GM21423 (cell line): ENCODE data around the gene GPR183.

ENCODE experiments used
- ATAC-seq: cut with Tn5 transposase; IDR thresholded peaks from one replicate; pipeline ENCODE4 v1.9.1; 2021; ENCODE audit warnings: mild to moderate bottlenecking, moderate library complexity; ENCODE audit not compliant: unreplicated experiment

GPR183 gene

DNA sequence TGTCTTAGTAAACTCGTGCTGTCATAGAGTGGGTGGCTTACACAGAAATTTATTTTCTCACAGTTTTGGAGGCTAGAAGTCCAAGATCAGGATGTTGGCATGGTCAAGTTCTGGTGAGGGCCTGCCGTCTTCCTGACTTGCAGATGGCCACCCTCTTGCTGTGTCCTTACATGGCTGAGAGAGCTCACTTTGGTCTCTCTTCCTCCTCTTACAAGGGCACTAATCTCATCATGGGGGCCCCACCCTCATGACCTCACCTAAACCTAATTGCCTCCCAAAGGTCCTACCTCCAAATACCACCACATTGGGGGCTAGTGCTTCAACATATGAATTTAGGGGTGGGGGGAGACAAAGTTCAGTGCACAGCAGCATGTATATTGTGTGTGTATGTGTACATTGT, 34.7 kb downstream of the GPR183 start:
- ATAC-seq = no peak

DNA sequence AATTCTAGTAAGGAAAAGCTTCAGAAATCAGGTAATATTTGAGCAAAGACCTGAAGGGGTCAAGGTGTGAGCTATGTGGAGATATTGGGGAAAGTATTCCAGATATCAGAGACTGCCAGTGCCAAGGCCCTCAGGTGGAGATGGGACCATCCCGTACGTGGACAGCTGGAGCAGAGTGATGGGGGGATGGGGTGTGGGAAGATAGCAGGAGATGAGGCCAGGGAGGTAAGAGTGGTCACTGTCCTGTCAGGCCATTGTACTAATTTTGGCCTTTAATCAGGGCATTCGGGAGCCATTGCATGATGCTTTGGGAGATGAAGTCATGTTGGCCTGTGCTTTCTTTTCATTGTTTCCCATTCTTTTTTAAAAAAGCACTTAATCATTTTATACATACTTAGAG, 36.0 kb downstream of the GPR183 start:
- no peak for ATAC-seq

DNA sequence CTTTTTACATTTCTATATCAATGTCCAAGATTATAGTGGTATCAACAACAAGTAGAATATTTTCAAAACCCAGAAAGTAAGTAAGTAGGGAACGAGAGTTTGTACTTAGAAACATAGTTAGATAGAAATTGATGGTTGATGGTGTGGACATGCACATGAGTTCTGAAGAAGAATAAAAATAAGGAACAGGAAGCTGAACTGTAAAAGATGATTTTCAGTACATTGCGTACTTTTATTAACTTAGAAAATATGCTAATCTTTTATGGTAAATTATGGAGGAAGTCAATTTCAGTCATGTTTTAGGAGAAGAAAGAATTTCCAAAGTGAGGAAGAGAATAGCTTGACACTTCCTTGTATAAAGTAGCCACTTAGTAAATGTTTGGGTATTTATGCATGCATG, 36.7 kb downstream of the GPR183 start:
- ATAC-seq = no peak

DNA sequence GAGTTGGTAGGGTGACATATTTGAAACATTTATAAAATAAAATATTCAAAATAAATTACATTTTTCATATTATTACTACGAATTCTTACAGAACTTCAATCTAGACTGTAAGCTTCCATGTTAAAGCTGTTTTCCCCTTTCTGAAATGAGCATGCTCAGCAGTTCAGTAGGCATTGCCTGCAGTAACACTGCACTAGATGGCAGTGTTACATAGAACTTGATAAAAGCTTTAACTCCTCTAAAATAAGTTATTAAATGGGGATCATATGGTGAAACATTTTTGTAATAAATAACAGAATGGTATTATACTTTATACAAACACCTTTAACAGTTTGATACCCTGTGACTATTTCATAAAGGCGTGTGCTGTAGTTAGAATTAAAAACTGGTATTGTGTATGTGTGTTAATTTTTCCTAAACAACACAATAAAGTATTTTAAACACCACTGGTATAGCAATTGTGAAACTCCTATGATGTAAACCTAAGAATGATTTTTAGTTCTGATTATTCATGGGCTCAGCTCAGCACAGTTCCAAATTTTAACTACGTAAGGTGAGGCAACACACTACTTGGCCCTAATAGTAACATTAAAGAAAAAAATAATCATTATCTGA, 37.5 kb downstream of the GPR183 start:
- ATAC-seq = peak; percentile 69

DNA sequence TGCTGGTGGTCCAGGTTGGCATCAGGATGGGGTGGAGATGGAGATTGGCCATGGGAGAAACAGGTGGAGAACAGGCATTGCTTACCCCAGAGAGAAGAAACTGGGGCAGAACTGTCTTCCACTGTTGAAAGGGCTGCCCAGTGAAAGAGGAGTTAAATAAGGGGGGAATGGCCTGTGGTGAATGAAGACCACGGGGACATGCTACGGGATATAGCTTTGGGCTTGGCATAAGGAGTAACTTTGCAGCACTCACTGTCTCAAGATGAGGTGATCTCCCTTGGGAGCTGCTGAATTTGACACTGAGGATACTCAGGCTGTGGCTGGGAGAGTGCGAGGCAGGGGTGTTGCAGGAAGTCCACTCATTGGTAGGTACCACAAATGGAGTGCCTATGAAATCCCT, 38.4 kb downstream of the GPR183 start:
- ATAC-seq = no peak

DNA sequence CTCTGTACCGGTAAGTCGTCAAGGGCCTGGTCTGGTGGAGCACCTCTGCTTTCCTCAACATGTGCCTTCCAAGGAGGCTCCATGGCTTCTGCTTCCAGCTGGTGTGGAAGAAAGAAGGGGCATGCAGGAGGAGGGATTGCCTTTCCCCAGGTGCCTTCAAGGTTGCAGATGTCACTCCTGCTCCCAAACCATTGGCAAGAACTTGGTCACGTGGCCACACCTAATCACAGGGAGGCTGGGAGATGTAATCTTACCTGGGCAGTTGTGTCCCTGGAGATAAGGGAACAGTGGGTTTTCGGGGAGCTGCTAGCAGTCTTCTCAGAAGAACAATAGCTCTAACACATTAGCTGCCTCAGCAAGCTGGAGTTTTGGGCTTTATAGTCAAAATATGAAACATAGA, 39.3 kb downstream of the GPR183 start:
- ATAC-seq = no peak

DNA sequence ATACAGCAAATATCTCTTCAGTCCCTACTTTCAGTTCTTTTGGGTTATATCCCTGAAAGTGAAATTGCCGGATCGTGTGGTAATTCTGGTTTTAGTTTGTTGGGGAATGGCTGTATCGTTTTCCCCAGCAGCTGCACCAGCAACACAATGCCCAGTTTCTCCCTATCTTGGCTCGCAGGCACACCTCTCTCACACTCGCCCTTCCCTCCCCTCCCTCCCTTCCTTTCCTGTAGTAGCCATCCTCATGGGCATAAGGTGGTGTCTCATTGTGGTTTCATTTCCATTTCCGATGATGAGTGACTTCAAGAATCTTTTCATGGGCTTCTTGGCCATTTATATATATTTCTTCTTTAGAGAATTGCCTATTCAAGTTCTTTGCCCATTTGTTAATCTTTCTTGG, 40.4 kb downstream of the GPR183 start:
- no peak for ATAC-seq

DNA sequence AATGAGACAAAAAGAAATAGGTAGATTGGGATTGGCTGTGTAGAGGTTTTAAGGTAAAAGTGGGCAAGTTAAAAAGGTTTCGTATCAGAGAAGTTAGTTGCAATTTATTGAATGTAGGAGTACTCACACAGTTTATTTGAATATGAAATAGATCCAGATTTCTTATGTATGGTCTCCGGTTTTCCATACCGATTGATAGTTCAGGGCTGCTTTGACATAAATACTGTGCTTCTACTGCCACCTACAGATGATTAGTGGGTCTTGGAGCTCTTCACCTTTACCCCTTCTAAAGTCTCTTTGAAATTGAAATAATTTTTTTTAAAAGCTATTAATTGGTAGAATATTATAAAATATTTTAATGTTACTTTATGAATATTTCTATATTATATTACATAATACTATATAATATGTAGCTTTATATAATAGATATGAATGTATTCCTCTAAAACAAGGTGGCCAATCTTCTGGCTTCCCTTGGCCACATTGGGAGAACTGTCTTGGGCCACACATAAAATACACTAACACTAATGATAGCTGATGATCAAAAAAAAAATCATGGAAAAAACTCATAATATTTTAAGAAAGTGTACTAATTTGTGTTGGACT, 41.3 kb downstream of the GPR183 start:
- ATAC-seq = no peak

DNA sequence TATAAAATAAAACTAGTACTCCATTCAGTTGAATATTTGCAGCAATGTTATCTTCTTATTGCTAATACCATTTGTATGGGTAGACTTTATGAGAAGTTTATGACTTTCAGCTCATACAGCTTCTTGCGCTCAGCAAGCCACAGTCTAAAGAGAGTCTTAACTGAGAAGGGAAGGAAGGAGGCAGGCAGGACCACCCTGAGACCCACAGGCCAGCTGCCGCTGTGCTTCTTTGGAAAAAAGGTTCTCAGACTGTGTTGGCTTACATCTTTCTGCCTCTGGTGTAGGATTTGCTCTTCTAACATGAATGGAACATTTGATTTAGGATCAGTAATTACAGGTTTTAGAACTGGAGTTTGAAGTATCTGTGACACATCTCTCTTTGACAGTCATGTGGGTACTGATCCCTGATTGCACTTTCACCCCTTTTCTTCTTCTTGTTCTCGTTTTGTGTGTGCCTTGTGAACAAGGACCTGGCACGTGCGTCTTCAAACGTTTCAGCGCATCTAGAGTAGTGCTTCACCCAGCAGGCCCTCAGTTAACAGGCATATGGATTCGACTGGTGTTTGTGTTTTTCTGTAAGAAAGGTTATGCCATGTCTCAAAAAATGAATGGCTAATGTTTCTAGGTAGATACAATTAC, 41.9 kb downstream of the GPR183 start:
- no peak for ATAC-seq

DNA sequence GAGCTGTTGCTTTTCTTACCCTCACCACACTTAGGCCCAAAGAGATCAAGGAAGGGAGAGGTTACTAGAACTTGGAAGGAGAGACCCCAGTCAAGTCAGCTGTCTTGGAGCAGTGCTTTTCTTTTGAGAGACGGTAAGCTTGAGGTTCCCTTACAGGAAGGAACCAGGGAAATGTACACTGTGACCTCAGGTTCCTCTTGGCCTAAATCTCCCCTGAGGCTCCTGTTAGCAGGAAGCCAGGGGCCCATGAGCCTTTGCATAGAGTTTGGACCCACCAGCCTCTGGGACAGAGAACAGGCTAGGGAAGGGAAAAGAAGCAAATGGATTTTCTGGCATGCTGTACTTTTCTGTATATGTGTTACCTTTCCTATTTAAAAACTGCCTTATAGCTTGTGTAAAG, 43.1 kb downstream of the GPR183 start:
- no peak for ATAC-seq

DNA sequence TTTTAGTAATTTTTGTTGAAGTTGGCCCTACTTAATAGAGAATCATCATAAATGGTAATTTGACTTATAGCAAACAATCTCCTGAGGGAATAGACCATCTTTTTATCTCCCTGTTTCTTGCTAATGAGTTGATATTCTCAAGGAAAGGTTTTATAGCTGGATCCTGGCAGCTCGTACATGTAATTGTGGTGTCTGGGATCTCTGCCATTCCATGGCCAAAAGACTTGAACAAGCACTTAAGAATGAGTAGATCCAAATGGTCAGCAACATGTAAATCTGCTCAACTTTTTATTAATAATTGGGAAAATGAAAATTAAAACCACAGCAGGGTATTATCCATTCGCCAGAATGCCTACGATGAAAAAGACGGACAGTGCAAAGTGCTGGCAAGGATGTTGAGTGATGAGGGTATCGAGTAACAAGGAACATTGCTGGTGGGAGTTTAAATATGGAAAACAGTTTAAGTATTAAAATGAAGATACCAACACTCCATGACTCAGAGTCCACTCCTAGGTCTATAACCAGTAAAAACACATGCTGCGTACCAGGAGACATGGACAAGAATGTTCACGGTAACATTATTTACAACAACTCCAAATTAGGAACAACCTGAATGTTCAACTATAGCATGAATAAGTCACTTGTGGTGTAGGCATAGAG, 43.9 kb downstream of the GPR183 start:
- no peak for ATAC-seq

DNA sequence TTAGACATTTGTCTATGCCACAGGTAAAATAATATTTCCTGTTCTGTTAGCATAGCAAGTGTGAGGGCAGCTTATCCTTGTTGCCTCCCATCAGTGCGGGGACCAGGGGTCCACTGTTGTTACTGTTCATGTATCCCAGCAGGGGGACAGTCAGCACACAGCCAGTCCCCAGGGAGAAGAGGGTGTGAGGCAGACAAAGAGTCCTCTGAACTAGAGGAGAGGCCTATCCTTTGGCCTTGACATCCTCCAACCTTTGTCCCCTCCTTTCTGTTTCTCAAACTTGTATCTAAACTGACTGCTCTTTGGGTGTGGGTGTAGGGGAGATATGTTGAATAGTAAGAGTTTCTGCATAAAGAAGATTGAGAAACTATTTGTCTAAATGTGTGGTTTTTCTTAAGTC, 46.1 kb downstream of the GPR183 start:
- no peak for ATAC-seq

DNA sequence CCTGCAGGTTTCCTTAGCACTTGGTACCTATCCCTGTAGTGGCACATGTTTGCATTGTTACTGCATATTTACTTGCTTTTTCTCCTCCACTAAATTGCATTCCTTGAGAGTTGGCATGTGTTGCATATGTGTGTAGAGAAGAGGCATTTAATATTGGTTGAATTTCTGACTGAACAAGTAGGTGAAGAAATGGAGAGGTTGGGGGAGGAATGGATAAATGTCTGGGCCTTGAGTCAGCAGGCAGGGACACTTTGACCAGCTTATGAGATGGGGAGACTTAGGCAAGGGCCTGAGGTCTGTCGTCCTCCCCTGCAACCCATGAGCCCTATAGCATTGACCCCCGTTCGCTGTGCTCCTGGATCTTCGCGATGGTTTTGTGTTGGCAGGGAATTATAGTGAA, 47.0 kb downstream of the GPR183 start:
- ATAC-seq = no peak

DNA sequence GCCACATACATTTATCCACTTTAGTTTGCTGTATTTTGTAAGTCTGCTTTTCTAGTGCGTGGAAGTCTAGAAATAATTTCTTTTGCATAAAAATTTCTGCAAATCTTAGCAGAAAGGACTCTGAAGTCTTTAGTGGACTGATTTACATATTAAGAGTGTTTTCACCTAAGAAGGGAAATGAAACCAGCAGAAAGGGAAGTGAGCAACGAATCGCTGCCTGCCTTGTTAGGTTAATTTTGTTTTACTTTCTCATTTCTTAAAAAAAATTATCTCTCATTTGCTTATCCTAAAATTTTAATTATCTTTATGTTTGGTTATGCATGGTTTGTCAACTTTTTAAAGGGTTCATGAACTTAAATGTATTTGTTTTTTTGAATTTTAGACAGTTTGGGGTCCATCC, 48.3 kb downstream of the GPR183 start:
- ATAC-seq = peak; percentile 64

DNA sequence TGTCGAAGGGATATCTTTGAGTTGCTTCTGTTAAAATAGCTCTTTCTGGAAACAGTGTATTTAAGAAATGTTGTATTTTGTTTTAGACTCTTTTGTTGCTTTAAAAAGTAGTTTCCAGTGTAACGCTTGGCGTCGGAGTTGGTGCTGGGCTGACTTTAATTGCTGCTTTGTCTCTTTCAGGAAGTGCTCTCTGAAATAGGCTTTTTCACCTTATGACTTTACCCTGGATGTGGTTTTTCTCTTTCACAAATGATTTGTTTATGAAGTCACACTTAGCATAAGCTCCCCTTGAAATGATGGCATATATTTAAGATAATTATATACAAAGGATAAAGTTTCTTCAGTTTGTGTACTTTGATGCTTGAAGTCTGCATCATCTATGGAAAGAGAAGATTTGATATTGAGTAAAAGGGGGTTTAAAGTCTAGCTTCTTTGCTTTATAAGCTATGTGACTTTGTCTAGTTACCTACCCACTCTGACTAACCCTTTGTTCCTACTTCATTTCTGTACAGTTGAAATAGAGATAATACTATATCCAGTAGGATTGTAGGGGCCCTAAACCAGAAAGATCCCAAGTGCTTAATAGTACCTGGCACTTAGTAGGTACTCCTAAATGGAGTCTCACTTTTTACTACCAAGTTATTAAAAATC, 48.9 kb downstream of the GPR183 start, which contains the start of gene GPR18:
Gene GPR18 (minus strand): TSS at position 170 of the 651 bp plus-strand sequence. CDS start 2,507 bp downstream, outside the sequence.
- ATAC-seq = peak; percentile 76

DNA sequence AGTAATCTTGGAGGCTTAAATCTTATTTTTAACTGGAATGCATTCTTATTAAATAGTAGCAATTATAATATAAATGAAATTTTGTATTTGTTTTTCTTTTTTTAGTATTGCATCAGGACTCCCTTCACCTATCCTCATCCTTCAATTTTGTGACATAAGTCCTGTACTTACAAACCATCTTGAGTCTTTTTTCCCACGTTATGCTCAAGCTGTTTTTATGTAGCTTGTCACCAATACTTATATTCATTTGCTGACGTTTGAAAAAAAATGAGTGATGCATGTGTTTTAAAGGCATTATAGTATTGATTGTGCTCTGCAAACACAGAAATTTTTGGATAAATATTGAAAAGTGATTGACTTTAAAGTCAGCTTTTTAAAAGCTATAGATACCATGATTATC, 49.9 kb downstream of the GPR183 start:
- no peak for ATAC-seq

DNA sequence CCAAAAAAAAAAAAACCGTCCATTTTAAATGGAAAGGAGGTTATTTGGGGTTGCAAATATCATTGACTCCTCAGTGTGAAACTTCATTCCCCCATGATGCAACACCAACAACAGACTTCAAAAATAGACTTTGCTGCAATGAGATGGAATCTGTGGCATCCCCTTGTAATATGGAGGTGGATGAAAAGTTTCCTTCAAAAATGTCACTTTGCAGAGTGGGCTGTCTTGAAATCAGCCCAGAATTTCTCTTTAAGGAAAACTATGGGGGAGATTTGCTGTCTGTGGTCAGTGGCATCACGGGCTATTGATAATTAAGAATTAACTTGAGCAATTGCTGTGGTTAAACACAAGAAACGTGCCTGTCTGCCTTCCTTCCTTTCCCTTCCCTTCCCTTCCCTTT, 50.5 kb downstream of the GPR183 start:
- ATAC-seq = no peak

DNA sequence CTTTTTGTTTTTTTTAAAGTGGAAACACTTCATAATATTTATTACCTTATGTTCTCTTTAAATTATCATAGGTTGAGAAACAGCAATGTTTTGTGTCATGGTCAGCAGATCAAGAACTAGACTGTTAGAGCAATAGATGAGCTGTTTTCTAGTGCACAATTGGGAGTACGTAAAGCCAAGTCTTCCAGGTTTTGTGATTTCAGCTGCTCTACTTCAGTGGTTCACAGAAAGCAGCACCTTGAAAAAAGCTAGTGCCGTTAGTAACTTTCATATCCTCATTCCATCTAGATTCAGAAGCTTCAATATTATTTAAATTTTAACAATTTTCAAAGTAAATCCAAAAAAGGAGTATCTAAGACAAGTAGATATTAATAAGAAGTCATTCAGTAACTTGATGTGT, 50.9 kb downstream of the GPR183 start:
- ATAC-seq = no peak

DNA sequence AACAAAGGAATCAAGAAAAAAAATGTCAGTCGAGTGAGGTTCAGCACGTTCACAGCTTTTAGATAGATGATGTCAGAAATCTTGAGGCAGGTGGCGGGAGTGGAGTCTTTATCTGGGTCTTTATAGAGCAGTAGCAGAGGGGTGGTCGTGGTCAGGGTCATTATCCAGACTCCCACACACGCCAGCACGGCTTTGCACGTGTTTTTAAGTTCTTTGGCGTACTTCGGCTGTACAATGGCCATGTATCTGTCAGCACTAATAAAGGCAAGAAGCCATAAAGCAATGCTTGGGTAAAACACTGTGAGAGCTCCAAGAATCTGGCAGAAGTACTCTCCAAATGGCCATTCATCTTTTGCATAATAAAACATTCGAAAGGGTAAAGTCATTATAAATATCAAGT, 51.9 kb downstream of the GPR183 start:
- no peak for ATAC-seq

DNA sequence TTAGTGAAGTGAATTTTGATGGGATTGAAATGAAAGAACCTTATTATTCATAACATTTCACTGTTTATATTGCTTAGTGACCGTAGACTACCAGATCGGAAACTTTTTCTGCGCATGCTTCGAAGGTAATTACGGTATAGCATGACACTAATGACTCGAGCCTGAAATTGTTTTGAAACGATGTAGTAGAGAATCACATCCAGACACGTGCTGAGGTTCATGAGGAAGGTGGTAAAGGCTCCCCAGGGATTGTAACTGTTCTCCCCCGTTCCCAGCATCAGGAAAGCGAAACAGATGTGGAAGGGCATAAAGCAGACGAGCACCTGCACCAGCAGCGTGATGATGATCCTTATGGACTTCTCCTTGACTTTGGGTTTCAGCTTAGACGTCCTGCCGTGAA, 52.4 kb downstream of the GPR183 start:
- ATAC-seq = no peak

DNA sequence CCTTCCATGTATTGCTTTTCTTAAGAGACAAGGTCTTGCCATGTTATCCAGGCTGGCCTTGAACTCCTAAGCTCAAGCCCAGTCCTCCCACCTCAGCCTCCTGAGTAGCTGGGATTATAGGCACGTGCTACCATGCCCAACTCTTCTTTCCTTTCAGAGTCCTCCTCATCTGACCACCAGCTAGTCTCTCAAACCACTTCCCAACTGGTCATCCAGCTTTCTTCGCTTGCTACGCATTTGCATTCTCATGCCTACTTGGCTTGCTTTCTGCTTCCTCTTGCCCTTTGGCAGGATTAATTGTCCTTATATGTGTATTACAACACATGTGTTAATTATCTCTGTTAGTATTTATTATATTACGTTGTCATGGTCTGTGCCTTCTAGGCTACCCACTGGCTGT, 55.3 kb downstream of the GPR183 start:
- no peak for ATAC-seq
